NCI-H526 (cell line): ENCODE data around the gene TPCN2.
"Not testable (repeated sequence)": the region's sequence is repeated elsewhere in the genome, so short reads cannot be mapped to it uniquely, and the experiment has no call there.

Source experiments
- DNase-seq, 2 experiments: peaks; one replicate each; lab custom pipeline; 2025; lab: John Stamatoyannopoulos, UW

The TPCN2 gene

GRCh38 chr11:69130654-69131053 lies 81.9 kb downstream of the TPCN2 start:
- no peak for DNase-seq

GRCh38 chr11:69131121-69131566 lies 82.4 kb downstream of the TPCN2 start:
- no peak for DNase-seq

- DNase-seq: peak; percentile 73 to 92
Observed at GRCh38 chr11:69131644-69132300, 83.0 kb downstream of the TPCN2 start.

GRCh38 chr11:69132301-69132670 lies 83.6 kb downstream of the TPCN2 start:
- DNase-seq: no peak

- DNase-seq: no peak
Observed at GRCh38 chr11:69133251-69133650, 84.5 kb downstream of the TPCN2 start.

GRCh38 chr11:69134182-69134581 lies 85.5 kb downstream of the TPCN2 start:
- not testable (repeated sequence) for DNase-seq

- DNase-seq: no peak
Observed at GRCh38 chr11:69134957-69135356, 86.2 kb downstream of the TPCN2 start.

GRCh38 chr11:69135420-69136363 lies 87.0 kb downstream of the TPCN2 start:
- no peak for DNase-seq

GRCh38 chr11:69136471-69136870 lies 87.7 kb downstream of the TPCN2 start:
- DNase-seq: no peak

GRCh38 chr11:69137151-69137844 lies 88.6 kb downstream of the TPCN2 start:
- no peak for DNase-seq

GRCh38 chr11:69138265-69138664 lies 89.5 kb downstream of the TPCN2 start:
- DNase-seq: no peak

- DNase-seq: not testable (repeated sequence)
Observed at GRCh38 chr11:69140161-69140560, 91.4 kb downstream of the TPCN2 start.

- DNase-seq: no peak
Observed at GRCh38 chr11:69140635-69141034, 91.9 kb downstream of the TPCN2 start.

GRCh38 chr11:69141742-69142141 lies 93.0 kb downstream of the TPCN2 start:
- DNase-seq: no peak

GRCh38 chr11:69142895-69143294 lies 94.2 kb downstream of the TPCN2 start:
- no peak for DNase-seq

- no peak for DNase-seq
Observed at GRCh38 chr11:69144316-69145049, 95.8 kb downstream of the TPCN2 start.

GRCh38 chr11:69145050-69145380 lies 96.3 kb downstream of the TPCN2 start:
- no peak for DNase-seq

- no peak for DNase-seq
Observed at GRCh38 chr11:69148377-69148762, 99.6 kb downstream of the TPCN2 start.

GRCh38 chr11:69148806-69149205 lies 100.1 kb downstream of the TPCN2 start:
- no peak for DNase-seq

GRCh38 chr11:69149338-69150045 lies 100.8 kb downstream of the TPCN2 start:
- DNase-seq: not testable (repeated sequence)

- DNase-seq: no peak
Observed at GRCh38 chr11:69150175-69150574, 101.4 kb downstream of the TPCN2 start.
